Stimulated activated naive CD8-positive, alpha-beta T cell treated with anti-CD3 and anti-CD28 coated beads, Interleukin-15, Interleukin-2, amounts not matched to agents 100 U/mL and 50 U/mL, for 24 hours (primary cell): ENCODE results near the gene CELF2.

Source experiments
- ATAC-seq: fragments of 150-1000 bp; cut with Tn5 transposase; one replicate; pipeline ENCODE4 v1.10.0; 2021
- DNase-seq: peaks from one replicate; pipeline ENCODE4 v3.0.0; 2021

CELF2 gene

DNA sequence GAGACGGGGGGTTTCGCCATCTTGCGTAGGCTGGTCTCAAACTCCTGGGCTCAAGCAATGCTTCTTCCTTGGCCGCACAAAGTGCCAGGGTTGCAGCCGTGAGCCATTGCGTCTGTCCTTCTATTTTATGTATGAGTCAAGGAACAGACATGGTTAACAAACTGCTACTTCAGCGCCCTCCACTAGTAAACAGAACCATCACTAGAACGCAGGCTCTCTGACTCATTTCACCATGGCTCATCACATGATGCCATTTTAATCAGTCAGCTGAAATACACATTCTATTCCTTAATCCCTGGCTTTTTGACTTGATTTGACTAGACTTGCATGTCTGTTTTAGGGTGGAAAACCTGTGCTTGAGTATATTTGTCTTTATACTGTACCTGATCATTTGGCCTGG lies 41.3 kb downstream of the CELF2 start:
- DNase-seq, result no peak
- no peak for ATAC-seq

DNA sequence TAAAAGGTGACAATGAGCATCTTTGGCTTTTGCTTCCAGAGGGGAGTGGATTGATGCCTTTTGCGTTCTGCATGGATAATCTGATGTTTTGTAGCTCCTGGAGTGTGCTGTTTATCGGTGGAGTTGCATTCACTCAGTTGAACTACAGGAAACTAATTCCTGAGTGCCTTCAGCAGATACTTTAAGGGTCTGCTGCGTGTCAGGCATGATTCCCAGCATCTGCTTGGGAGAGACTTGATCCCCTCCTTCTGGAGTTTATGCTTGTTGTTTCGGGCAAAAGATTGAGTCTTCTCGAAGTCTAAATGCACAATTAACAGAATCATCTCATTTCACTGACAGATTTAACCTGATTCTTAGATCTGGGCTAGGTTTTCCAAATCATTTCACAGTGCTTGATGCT lies 46.2 kb downstream of the CELF2 start:
- ATAC-seq, result no peak
- DNase-seq, result no peak

DNA sequence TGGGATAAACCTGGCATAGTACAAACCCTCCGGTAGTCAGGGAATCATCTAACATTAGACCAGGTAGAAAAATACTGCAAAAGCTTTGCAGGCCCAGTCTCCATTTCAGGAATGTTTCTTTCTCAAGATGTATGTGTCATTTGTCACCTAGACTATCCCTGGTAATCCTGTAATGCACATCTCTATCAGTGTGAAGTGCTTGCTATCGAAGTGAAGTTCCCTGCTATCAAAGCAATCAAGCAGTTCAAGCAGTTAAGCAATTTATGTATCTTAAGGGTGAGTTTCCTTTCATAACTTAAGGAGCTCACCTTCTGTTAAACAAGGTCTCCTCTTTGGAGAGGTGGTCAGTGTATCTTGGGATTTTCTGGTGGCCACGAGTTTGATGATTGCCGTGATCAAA lies 47.2 kb downstream of the CELF2 start:
- ATAC-seq (no peak), DNase-seq (no peak)

DNA sequence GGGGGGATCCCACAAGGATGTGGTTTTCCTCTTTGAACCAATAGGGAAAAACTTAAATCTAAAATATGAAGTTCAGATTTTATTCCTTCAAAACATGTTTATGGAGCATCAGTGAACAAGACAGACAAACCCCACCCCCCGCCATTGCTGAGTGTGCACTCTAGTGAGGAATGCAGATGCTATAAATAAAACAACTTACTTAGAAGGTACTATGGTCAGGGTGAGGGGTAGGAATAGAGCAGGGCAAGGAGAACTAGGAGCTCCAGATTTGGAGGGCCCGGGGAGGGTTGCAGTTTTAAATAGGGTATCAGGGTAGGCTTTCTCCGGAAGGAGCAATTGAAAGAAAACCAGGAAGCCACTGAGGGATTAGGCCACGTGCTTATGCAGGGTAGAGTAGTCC lies 47.9 kb downstream of the CELF2 start:
- ATAC-seq, result no peak
- DNase-seq, result no peak

DNA sequence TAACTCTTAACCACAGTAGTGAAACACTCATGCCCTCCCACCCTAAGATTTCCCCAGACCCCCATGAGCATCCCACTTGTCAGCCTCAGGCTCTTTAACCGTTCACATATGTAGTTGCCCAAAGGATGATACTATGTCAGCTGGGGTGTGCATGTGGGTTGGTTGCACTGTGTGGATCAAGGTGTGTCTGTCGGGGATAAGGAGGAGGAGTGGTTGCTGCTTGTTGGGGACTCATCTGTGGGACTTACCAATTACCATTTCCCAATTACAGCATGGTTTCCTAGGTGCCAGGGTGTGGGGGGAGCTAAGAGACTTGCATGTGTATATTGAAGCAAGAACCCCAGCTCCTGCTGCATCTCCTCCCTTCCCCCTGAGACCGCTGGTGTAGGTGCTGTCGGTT lies 48.8 kb downstream of the CELF2 start:
- DNase-seq (no peak), ATAC-seq (no peak)

DNA sequence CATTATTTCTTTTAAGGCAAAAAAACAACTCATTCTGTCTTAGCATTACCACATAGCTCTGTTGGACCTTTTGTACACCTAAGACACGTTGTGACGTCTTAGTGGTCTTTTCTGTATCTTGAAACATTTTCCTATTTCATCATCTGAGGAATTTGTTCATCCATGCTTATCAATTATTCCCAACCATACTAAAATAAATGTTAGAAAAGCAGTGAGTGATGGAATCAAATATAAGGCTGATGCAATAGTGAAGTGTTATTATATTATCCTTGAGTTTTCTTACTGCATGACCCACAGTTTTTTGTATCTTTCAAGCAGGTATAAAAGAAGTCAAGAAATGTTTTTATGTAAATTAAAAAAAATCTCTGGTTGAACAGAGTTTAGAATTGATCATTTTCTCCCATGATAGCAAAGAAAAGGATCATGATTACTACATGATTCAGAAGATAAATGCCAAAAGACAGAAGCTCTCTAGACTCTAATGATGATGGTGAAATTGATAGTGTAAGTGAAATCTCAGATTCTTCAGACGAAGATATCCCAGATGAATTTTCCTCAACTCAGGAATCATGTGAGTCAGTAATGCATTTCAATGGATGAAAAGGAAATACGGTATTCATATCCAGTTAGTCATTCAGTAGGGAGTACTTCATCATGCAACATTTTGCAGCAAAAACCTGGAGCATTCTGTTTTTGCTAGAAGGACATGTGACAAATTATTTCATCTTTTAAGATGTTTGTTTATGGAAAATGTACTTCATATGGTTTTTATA lies 51.4 kb downstream of the CELF2 start:
- ATAC-seq, result no peak
- no peak for DNase-seq

DNA sequence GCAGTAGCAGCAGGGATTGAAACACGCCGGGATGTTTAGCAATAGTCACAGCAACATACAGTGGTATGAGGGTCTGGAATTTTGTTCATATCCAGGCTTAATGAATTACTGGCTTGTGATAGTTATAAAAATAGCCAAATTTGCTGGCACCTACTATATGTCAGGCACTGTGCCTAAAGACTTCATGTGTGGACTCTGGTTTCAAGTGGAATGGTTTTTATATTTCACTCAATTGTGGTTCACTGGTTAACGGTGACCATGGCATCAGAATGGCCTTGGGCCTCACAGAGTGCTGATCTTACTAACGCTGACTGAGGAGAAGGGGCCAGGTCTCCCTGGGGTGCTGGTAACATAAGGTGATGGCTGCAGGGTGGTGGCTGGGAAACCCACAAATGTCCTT lies 55.7 kb downstream of the CELF2 start:
- no peak for ATAC-seq
- no peak for DNase-seq

DNA sequence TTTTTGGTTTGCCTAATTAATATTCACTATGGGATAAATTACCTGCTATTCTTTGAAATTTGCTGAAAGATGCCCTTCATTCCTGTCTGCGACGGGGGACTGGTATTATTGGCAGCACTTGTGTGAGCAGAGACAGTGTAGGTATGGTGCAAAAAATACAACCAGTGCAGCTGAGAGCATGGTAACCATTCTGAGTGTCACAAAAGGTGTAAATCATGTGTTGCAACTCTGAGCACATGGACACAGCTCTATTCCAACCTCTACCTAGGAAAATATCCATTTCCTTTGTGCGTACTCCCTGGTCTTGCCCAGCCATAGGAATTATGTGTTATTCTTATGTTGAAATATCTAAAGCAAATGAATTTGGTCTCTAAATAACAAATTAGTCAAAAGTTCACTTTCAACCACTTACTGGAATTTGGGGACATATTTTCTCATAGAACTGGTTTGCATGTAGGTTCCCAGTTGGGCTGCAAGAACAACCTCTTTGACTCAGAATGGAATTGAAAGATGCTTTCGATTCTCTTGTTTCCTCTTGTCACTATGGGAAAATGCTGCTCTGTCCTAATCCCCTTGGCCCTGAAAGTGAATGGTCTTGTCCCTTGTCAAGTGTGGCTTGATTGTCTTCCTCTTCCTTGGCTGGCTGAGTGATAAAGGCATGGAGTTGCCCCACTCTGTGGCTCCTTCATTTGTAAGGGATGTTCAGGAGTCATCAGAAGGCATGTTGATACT lies 57.0 kb downstream of the CELF2 start:
- ATAC-seq (peak; percentile 32), DNase-seq (no peak)

DNA sequence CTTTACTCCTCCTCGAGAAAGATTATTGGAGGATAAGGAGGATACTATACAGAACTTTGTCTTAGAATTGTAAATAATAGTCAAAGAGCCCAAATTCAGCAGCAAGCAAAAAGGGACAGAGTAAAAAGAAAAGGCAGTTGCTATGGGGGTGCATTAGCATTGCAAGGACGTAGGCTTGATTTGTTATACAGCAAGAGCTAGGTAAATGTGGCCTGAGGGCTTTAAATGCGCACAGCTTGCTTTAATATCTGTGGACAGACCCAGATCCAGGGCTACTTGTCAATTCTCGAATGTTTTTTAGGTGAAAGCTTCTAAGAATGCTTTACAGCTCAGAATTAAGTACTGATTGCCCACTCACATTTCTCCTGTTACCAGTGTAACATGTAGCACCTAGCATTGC lies 58.5 kb downstream of the CELF2 start:
- ATAC-seq (no peak), DNase-seq (no peak)

DNA sequence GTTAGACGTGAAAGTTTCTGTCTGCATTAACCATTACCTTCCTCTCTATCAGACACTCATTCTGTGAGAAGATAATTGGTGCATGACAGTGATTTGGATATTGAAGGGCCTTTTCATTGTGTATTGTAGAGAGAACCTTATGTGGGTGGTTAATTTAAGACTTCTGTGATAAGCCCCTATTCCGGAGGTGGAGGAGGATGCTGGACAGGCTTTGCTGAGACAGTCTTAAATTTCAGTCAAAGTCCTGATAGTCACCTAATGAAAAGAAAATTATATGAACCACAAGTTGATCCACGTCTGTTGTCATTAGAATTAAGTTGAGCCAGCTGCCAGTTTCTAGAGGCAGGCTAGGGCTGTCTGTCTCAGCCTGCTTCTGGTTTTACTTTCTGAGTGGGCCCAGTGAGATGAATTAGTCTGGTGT lies 62.9 kb downstream of the CELF2 start:
- no peak for ATAC-seq
- no peak for DNase-seq

DNA sequence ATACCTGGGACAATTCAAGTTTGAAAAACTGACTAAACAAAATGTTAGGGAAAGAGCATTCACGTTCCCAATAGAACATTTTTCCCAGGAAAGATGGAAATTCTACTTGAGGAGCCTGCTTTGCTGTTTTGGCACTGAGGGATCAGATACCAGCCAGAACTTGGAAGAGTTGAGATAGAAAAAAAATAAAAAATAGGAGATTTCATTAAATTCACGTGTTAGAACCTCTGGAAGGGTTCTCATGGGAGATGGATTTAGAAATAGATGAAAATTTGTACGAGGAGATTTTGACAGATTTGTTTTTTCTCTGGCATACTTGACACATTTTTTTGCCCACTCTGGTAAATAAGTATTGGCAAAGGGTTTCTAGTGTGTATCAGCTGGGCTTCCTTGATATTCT lies 63.7 kb downstream of the CELF2 start:
- DNase-seq, result no peak
- ATAC-seq, result no peak

DNA sequence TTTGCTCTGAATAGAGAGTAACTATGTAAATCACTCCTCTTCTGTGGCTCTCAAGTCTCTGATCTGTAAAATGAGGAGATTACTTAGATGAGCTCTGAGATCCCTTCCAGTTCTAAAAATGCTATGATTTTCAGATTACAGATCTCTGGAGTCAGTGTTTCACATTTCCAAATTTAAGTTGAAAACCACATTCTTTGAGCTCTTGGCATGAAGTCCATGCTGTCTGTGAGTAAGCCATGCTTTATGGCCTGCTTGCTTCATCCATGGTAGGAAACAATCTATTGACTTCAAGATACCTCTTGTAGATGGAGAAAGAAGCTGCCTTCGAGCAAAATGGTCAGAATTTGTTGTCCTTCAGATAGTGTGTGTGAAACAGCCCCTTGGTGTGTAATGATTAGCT lies 64.9 kb downstream of the CELF2 start:
- no peak for ATAC-seq
- DNase-seq, result no peak

DNA sequence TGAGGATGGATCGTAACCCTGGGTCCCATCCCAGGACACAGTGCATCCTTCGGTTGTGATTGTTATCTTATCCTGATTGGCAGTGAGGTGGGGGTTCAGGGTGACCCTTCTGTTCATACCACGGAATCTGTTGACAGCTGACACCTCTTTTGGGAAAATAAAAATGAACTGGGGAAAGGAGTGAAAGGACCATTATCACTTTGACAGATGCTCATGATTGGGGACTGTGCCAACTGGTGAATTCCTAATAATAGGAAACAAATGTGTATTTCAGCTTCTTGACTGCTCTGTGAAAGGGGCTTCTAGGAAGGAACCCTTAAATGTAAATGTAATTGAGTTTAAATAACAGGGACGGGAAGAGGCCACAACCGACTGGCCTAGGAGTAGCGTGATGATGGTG lies 65.4 kb downstream of the CELF2 start:
- ATAC-seq (no peak), DNase-seq (no peak)

DNA sequence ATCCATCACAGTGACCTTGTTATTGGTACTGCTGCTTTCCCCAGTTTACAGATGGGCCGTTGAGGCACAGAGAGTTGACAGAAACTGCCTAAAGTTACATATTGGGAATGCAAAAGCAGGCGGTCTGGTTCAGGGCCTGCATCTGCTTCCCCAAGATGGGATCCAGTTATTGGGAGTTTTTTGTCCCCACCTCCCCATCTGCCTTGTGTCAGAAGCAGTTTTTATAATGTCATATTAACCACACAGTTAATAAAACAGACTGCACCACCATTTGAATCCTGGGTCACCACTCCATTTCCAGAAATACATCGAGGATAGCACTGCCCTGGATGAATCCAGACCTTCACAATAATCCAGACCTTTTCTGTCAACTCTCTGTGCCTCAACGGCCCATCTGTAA lies 67.9 kb downstream of the CELF2 start:
- ATAC-seq (no peak), DNase-seq (no peak)

DNA sequence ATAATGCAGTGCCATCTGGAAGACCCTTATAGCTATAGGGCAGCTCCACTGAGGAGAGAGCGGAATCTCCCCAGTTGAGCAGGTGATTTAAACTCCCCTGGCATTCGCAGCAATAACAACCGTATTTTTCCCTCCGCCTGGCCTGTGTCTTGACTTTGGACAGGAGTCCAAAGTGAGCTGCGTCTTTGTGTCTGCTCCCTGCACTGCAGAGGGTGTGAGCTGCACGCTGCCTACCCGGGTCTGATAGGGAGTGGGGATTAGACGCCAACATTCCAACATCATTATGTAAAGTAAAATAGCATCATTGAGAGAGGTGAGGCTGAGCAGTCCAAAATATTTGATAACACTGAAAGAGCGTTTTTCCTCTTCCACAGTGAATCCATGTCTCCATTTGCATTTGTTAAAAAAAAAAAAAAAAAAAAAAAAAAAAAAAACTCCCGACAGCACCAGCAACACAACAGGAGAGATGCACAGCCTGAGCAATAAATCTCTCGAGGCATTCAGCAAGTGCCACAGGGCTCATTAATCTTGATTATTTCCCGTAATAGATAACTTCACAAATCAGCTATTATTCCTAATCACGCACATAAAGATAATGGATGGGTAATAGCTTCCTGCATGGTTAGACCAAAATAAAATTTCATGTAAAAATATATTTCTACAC lies 68.6 kb downstream of the CELF2 start:
- ATAC-seq, result no peak
- DNase-seq, result no peak

DNA sequence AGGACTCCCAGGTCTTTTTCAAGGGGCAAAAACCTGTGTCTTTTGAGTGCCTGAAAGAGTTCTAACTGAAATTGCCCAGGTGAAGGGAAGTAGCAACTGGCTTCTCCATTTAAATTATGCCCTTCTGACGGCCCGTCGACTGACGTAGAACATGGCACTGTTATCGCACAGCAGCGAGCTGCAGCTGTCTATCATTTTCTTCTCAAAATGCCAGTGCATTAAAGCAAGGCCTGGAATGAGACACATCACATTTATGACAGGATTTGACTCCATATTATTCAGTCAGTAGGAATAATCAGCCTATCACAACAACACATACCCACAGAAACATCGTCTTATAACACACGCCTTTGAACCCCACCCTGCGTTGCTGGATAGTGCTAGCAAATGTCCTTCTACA lies 69.7 kb downstream of the CELF2 start:
- DNase-seq (no peak), ATAC-seq (no peak)

DNA sequence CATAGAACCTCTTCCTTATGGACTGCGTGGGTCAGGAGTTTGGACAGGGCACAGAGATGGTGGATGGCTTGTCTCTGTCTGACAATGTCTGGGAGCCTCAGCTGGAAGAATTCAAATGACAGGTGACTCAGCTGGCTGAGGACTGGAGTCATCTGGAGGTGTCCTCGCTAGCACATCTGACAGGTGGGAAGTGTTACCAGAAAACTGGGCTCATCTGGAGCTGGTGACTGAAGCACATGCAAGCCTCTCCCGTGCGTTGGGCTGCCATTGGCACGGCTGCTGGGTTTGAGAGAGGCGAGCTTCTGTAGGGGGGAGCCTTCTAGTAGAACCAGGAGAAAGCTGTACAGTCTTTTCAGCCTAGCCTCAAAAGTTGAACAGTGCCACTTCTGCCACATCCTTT lies 71.0 kb downstream of the CELF2 start:
- ATAC-seq, result peak; percentile 36
- no peak for DNase-seq

DNA sequence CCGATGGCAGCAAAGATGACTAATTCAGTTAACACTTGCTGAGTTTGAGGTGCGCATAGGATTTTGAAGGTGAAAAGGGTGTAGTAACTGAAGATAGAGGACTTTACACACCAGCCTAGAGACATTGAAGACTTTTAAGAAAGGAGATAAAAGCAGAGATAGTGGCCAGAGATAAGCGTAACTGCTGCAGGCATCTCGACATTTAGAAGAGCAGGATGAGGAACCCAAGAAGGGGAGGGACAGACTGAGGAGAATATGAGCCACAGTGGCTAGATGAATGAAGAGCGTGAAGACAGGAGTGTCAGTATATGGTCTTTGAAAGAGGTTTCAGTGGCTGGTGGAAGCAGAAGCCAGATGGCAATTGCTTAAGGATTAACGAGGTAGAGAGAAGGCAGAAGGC lies 71.6 kb downstream of the CELF2 start:
- ATAC-seq (no peak), DNase-seq (no peak)

DNA sequence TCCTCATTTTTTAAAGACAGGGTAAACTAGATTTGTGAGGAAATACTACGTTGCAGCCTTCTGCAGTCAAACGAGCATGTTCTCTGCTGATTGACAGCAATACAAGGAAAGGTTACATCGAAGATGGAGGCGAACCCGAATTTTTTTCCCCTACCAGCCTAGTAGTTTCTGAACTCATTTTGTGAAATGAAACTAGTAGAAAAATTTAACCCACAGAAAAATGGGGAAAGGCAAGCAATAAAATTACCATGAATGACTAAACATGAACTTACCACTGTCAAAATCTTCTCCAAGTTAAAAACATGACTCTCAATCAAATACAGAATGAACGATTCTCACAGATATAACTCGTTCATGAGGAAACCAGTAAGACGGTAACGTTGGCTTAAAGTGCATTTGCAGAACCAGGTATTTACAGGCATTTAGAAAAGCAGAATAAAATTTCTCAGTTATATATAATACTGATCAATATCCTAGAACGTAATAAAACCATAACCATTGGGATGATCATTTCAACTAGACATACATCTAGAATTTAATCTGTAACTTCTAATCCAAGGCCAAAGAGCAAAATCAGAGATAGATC lies 73.9 kb downstream of the CELF2 start:
- ATAC-seq, result peak; percentile 31
- DNase-seq, result no peak

DNA sequence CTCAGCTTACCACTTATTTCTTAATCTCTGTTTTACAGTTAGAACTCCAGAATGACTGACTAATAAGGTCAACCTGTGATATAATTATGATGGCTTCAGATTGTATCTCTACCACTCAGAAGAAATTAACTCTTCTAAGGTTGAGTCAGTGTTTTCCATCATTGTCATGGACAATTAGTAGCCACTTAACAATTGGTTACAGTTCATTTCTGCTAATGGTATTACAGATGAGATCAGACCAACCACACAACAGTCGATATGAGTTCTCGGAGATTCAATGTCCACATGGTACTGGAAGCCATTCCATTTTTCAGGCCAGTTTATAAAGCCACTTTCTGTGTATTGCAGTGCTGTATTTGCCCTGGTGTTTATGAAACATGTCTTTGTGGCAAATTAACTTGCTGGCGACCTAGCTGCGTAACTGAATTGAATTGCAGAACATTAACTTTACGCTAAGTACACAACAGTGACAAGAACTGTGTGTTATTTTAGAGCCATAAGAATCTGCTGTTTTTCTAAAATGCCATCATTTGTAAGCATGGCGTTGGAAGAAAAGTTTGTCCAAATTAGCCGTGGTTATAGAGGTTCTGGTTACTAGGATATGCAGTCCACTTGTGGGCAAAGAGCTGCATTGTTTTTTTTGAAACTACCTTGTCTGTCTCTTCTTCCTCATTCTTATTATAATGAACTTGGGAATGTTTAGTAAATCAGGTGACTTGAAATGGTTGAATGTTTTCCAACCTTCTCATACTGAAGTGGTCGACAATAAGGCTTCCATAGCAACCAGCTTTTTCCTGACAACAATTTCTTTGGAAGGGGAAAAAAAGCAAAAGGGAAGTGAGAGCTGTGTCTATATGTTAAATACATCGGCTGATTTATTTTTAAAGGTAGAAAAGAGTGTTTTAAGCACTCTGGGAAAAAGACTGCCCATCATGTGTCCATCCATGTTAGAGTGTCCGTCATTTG lies 76.4 kb downstream of the CELF2 start:
- ATAC-seq (no peak), DNase-seq (no peak)

DNA sequence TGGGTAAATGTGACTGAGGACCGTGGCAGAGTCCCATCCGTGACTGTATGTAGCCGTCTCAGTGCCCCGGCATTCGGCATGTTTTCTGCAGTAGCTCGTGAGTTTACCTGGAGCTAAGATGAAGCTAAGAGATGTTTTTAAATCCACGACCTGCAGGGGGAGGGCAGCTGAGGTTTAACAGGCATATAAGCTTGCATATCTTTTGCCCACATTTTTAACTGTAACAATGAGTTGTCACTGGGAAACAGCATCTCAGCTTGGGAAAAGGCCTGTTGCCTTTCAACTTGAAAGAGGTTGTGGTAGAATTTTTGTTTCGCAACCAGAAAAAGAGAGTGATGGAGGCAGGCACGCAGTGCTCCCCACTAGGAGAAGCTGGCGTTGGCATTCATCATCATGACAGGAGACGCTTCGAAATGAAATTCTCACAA lies 77.7 kb downstream of the CELF2 start:
- ATAC-seq (no peak), DNase-seq (no peak)

DNA sequence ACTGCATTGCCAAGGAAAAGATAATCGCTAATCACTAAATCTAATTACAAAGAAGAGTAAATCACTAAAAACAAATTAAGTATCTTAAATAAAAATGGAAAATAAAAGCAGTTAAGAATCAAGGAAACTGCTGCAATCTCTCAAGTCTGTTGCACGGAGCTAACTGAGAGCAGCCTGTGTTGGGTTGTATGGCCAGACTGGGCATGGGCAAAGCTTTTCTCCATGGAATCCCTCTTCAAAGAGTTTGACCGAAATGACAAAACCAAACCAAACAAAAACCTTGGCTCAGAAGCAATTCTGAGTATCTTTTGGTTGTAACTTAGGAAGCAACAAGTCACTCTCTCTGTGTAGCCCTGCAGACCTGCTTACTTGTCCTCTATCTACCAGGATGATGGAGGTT lies 78.8 kb downstream of the CELF2 start:
- no peak for ATAC-seq
- DNase-seq, result no peak
